ENCODE data around the gene ADAMTS9.

Gene ADAMTS9

DNA sequence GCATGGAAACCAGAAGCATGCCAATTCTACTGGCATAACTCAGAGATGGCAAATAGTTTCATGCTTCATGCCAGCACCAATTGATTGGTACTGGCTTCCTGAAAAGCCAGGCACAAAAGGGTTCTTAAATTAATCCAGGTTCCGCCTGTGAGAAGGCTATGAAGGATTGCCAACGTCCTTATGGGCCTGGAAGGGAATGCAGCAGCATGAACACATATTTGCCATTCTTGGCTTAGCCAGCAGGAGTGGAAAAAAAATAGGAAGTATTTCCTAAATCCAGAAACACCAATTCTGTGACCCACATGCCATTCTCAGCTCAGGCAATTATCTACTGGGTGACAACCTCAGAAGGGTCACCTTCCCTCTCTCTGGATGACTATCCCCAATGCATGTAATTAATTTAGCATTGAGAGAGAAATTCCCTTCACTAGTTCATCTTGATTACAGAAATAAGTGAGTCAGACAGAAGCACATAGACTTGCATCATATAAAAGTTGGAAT, 36.0 kb downstream of the ADAMTS9 start:
- no peak for DNase-seq

GRCh38 chr3:64651303-64651702, 36.5 kb downstream of the ADAMTS9 start:
- DNase-seq: no peak

DNA sequence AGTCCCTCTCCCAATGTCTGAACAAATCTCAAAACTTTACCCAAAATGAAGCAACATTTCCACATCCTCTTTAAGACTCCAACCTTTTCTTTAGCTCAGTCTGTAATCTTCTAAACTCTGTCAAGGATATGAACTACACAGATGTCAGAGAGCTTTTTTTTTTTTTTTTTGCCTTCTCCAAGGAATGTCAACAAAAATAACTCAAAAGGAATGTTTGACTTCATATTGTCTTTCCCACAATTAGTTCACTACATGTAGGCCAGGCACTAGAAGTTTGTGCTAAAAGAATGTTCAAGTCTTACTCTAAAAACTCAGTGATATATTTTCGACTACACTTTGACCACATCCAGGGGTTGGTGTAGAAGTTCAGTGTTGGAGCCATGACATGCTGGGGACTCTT, 37.1 kb downstream of the ADAMTS9 start:
- no peak for DNase-seq

- DNase-seq: no peak
Measured at GRCh38 chr3:64650096-64650622, 37.6 kb downstream of the ADAMTS9 start.

DNA sequence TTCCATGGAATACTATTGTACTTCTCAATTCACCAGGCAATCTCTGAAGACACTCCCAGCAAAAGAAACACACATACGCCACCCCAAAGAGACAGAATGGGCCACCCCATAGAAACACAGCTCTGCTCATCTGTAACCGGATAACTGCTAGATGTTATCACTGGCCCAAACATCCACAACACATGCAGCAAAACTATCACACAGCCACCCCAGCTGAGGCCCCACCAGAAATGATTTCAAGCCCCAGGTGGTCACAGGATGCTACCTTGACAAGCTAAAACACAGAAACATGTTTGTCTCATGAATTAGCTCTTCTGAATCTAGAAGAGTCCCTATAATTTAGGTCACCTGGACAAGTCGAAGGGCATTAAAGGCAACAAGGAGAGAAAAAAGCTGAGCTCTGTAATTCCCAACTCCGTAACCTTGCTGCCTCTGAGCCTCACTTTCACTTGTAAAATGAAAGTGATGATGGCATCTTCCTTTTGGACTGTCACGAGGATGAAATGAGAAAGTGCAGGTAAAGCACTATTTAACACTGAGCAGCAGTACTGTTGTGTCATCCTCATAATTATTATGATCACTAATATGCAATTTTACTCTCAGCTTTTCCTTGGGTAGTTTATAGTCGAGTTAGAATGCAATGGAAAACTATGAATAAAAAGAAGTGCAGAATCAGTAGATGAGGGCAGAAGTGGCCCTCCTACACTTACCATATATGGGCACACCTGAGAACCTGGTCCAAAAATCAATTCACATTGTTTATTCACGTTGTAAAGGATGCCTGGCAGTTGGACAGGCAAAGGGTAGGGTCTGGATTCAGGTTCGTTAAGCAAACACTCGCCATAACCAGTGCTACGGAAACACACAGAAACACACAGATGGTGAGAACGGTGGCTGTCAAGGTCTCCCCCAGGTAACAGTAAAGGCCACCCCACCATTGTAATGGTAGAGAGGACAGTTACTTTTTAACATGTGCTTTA, 38.6 kb downstream of the ADAMTS9 start:
- no peak for DNase-seq

DNA sequence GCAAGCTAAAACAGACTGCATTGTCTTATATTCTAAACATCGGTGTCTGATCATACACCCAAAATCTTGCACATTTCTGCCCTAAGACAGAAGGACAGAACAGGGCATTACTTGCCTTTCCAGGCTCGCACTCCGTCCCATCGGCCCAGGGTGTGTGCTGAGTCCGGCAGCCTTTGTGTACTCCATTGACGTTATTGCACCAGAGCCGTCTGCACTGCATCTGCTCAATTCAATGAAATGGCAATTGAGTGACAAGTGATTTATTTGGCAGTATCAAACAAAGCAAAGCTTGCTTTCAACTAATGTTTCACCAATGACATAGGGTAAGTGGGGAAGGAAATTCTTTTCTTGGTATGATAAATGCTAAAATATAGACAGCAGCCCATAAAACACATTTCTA, 40.0 kb downstream of the ADAMTS9 start:
- DNase-seq: no peak

DNA sequence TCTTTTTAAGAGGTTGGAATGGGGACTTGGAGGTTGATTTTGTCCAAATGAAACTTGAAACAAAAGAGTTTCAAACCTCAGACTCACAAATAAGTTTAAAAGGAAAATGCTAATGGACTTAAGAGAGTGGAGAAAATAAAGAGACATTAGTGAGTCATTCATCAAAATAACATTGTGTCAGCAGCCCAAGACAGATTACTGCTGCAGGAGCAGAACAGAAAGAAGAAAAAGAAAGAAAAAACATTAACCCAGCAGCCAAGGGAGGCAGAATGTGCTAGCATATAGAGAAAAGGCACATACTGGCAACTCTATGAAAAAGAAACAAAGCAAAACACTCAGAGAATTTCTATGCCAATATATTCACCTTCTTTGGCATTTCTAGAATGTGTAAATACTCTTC, 42.6 kb downstream of the ADAMTS9 start:
- DNase-seq: no peak

DNA sequence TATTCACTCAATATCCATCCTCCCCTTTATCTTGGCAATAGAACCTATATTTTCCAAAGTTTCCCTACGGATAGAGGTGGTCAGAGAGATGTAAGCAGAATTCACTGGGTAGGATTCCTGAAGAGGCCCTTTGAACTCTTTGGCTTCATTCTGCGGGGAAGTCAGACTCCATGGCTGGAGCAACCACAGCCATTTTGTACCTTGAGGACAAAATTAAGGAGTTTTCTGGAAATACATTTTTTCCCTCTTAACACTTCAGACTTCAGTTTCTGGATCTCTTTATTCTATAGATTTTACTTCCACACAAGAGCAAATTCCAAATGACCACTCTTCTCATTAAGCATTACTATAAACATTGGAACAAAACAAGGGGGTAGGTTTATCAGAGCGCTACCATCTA, 43.3 kb downstream of the ADAMTS9 start:
- no peak for DNase-seq

DNA sequence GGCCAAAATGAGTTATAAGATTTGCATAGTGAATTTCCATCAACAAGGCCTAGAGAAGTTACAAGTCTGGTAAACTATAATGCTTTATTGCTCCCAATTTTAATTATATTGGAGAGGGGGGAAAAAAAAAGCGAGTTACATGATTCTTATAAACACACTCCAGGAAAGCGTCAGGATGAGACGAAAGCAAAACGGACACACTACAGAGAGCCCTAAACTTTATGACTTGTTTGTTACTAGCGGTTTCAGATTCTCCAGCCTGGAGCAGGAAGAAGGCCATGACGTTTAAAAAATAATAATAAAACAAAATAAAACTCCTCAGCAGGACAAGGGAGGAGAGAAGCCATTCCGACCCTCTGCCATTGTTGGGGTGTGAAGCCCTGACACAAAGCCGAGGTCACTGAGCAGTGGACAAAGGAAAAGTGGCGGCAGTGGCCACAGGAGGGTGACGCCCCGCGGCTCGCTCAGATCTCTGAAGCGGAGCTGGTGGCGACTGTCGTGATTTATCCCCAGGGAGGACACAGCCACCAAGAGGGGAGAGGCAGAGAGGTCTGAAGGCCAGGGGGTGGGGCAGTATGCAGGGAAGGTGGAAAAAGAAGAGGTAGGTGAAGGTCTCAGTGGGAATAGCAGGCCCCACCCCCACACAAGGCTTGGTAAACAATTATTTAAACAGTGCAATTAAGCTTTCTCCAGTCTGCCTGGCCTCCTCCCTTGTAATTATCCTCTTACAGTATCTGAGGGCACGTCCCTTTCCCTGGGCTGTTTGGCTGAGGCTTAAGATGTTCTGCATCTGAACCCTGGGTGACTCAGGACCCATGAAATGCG, 45.3 kb downstream of the ADAMTS9 start:
- DNase-seq: no peak

- no peak for DNase-seq
Measured at GRCh38 chr3:64638981-64639481, 48.8 kb downstream of the ADAMTS9 start.

- DNase-seq: no peak
Measured at GRCh38 chr3:64638511-64638910, 49.3 kb downstream of the ADAMTS9 start.

- DNase-seq: no peak
Measured at GRCh38 chr3:64634417-64634816, 53.4 kb downstream of the ADAMTS9 start.

DNA sequence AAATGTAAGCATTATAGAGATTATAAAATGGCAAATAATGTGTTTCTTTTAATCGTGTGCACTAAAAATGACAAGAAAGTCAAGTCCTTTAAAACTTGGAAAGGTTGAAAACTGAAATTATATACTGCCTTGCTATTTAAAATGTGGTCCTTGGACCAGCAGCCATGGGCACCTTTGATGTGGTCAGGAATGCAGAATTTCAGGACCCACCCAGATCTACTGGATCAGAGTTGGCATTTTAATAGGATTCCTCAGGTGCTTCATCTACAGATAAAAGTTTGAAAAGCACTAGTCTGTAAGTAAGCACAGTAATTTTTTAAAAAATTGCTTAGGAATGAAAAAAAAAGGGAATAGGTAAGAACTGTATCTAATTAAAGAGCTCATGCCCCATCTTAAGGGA, 55.8 kb downstream of the ADAMTS9 start:
- DNase-seq: no peak

DNA sequence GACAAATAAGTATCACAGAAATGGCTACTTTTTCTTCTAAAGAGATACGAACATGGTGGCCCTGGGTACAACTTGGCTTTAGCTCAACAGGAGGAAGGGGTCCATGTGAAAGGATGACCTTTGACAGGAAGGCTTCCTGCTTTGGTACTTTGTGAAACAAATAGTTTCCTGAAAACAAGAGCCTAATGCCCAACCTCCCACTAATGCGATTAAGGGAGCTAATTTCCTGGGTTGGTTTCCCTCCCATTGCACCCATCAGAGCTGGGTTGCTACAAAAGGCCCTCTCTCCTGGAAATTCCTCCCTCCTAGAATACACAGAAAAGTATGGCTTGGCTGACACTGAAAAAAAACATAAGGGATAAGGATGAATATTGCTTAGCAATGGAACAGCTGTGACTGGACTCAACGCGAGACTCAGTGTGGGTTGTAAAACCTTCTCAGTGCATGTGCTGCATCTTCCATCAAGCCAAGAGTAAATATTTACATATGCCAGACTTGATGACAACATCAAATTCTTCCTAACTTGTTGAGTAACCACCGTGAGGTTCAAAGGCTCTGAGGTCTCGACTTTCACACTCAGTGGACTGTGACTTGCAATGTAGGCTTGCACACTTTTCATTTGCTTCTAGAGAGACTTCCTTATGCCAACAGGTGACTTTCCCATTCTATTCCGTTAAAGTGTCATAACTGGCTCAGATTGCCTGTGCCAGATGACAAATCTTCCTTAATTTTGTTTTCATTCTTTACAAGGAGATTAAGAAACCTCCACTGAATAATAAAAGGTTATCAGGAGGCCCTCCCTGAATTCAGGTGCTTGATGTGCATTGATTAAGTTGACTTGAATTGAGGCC, 60.1 kb downstream of the ADAMTS9 start:
- no peak for DNase-seq

DNA sequence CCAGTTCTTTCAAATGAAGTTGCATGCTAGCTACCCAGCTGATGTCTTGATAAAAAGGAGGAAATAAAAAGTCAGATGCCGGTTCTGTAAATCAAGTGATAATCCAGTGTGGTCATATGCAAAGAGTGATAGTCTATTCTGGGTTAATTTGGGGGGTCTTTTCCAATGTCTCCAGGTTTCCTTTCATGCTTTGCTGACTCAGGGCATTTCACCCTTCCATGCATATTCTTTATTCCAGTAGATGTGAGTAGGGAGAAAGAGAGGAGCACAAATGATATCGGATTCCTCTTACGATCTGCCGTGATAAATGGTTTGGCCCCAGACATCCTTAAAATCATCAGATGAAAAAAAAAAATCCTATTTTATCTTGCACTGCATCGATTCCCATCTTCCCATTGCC, 60.8 kb downstream of the ADAMTS9 start:
- peak; percentile 9 for DNase-seq

- DNase-seq: no peak
Measured at GRCh38 chr3:64625381-64625780, 62.4 kb downstream of the ADAMTS9 start.

- no peak for DNase-seq
Measured at GRCh38 chr3:64623125-64623524, 64.7 kb downstream of the ADAMTS9 start.

GRCh38 chr3:64621726-64622395, 65.9 kb downstream of the ADAMTS9 start:
- DNase-seq: no peak

DNA sequence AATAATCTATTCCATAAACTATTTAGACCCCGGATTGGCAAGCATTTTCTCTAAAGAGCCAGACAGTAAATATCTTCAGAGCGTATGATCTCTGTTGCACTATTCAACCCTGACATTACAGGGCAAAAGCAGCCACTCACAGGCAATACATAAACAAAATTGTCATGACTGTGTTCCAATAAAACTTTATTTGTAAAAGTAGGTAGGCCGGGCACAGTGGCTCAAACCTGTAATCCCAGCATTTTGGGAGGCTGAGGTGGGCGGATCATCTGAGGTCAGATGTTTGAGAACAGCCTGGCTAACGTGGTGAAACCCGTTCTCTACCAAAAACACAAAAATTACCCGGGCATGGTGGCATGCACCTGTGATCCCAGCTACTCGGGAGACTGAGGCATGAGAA, 66.5 kb downstream of the ADAMTS9 start:
- no peak for DNase-seq

- DNase-seq: no peak
Measured at GRCh38 chr3:64620020-64620419, 67.8 kb downstream of the ADAMTS9 start.

- no peak for DNase-seq
Measured at GRCh38 chr3:64619216-64619615, 68.6 kb downstream of the ADAMTS9 start.

GRCh38 chr3:64617610-64618009, 70.2 kb downstream of the ADAMTS9 start:
- DNase-seq: no peak

Data from hematopoietic multipotent progenitor cell treated with erythropoietin and hydrocortisone succinate and interleukin-3 and kit ligand, for 4 days (in vitro differentiated cells).